NCI-H2196 (cell line): Measurements from ENCODE around the gene ZNF74.

Experiments used
- DNase-seq: peaks from one replicate; lab custom pipeline; 2025; ENCODE audit not compliant: unreplicated experiment; lab: John Stamatoyannopoulos, UW

Gene ZNF74

GRCh38 chr22:20430720-20431510 is 37.0 kb downstream of the ZNF74 start:
- peak; percentile 37 for DNase-seq

GRCh38 chr22:20431511-20432192 is 37.7 kb downstream of the ZNF74 start:
- no peak for DNase-seq

- DNase-seq: no peak
These were observed 38.3 kb downstream of the ZNF74 start for GRCh38 chr22:20432244-20432686.

- DNase-seq: no peak
These were observed 39.2 kb downstream of the ZNF74 start for GRCh38 chr22:20433191-20433590.

- no peak for DNase-seq
These were observed 39.8 kb downstream of the ZNF74 start for GRCh38 chr22:20433686-20434241.

- DNase-seq: no peak
These were observed 40.4 kb downstream of the ZNF74 start for GRCh38 chr22:20434264-20434751.

GRCh38 chr22:20434773-20435172 is 40.8 kb downstream of the ZNF74 start:
- no peak for DNase-seq

GRCh38 chr22:20435436-20436306 is 41.7 kb downstream of the ZNF74 start:
- no peak for DNase-seq

GRCh38 chr22:20436307-20436767 is 42.4 kb downstream of the ZNF74 start:
- DNase-seq: no peak

GRCh38 chr22:20436768-20437612 is 43.0 kb downstream of the ZNF74 start:
- DNase-seq: no peak

GRCh38 chr22:20437613-20438426 is 43.9 kb downstream of the ZNF74 start, which contains the start of gene SCARF2:
SCARF2 (minus strand) TSS chr22:20437825; CDS start chr22:20437754, 71 bp downstream.
- DNase-seq: no peak

- no peak for DNase-seq
These were observed 44.4 kb downstream of the ZNF74 start for GRCh38 chr22:20438427-20438677.

- peak; percentile 1 for DNase-seq
These were observed 44.9 kb downstream of the ZNF74 start for GRCh38 chr22:20438678-20439492.

- no peak for DNase-seq
These were observed 45.6 kb downstream of the ZNF74 start for GRCh38 chr22:20439556-20439927.

GRCh38 chr22:20439928-20440575 is 46.1 kb downstream of the ZNF74 start:
- no peak for DNase-seq

- DNase-seq: no peak
These were observed 47.0 kb downstream of the ZNF74 start for GRCh38 chr22:20440637-20441591.
